Stimulated activated CD8-positive, alpha-beta memory T cell treated with anti-CD3 and anti-CD28 coated beads, Interleukin-7, amount 100 ng/mL, for 48 hours (primary cell): ENCODE results near the gene YPEL1.
"Not testable (repeated sequence)": the region's sequence is repeated elsewhere in the genome, so short reads cannot be mapped to it uniquely, and the experiment has no call there.

Source experiments
- DNase-seq, 2 donors: peaks; one replicate each; pipeline ENCODE4 v3.0.0-alpha.2; 2020; ENCODE audit warnings: low read depth in 1 of 2; ENCODE audit errors: extremely low read depth in 1 of 2

YPEL1 gene

GRCh38 chr22:21686193-21686608 is 49.4 kb downstream of the YPEL1 start:
- DNase-seq: no peak

- no peak for DNase-seq
These were observed 50.5 kb downstream of the YPEL1 start for GRCh38 chr22:21685164-21685513.

GRCh38 chr22:21684492-21685163 is 51.0 kb downstream of the YPEL1 start:
- no peak for DNase-seq

- DNase-seq: no peak
These were observed 52.2 kb downstream of the YPEL1 start for GRCh38 chr22:21683401-21683811.

- no peak for DNase-seq
These were observed 53.0 kb downstream of the YPEL1 start for GRCh38 chr22:21682385-21683175.

- no peak for DNase-seq
These were observed 53.8 kb downstream of the YPEL1 start for GRCh38 chr22:21681566-21682370.

- no peak for DNase-seq
These were observed 54.6 kb downstream of the YPEL1 start for GRCh38 chr22:21680830-21681565.

GRCh38 chr22:21679383-21679782 is 56.2 kb downstream of the YPEL1 start:
- DNase-seq: no peak

- not testable (repeated sequence) for DNase-seq
These were observed 56.8 kb downstream of the YPEL1 start for GRCh38 chr22:21678842-21679241.

GRCh38 chr22:21677606-21678443 is 57.8 kb downstream of the YPEL1 start:
- no peak for DNase-seq

- no peak for DNase-seq
These were observed 60.9 kb downstream of the YPEL1 start for GRCh38 chr22:21674638-21675245.

GRCh38 chr22:21673534-21674321 is 61.9 kb downstream of the YPEL1 start:
- no peak for DNase-seq

- DNase-seq: no peak
These were observed 63.4 kb downstream of the YPEL1 start for GRCh38 chr22:21672107-21672629.

- no peak for DNase-seq
These were observed 66.6 kb downstream of the YPEL1 start for GRCh38 chr22:21669026-21669425.

GRCh38 chr22:21666786-21667185 is 68.8 kb downstream of the YPEL1 start:
- no peak for DNase-seq

- no peak for DNase-seq
These were observed 70.3 kb downstream of the YPEL1 start for GRCh38 chr22:21665047-21665851.

- no peak for DNase-seq
These were observed 71.9 kb downstream of the YPEL1 start for GRCh38 chr22:21663738-21664137.

GRCh38 chr22:21661991-21662390 is 73.6 kb downstream of the YPEL1 start:
- DNase-seq: no peak
